Lower lobe of right lung (tissue), 2 donors: ENCODE measurements around the gene MTMR3. TPM values are rescaled to one million over a fixed set of nuclear protein-coding genes. Genes with fewer than 3 reads are reported as not detected.
A peak's percentile ranks its signal among the peaks of the same experiment; 100 is the strongest.

ENCODE experiments used
- ATAC-seq, 2 donors: fragments of 200-7000 bp; cut with Tn5 transposase; one replicate each; pipeline ENCODE4 v1.9.1; 2020 to 2022; ENCODE audit warnings: mild to moderate bottlenecking in 2 of 2, moderate library complexity in 2 of 2
- DNase-seq: peaks from one replicate; pipeline ENCODE4 v3.0.0-alpha.2; 2020
- H3K27ac ChIP-seq: fragments of 200-600 bp; one replicate; pipeline ENCODE4 v1.8.0; 2022
- H3K27me3 ChIP-seq: fragments of 200-600 bp; one replicate; pipeline ENCODE4 v1.8.0; 2022; ENCODE audit warnings: low read depth
- H3K36me3 ChIP-seq: fragments of 200-600 bp; one replicate; pipeline ENCODE4 v1.8.0; 2022; ENCODE audit warnings: mild to moderate bottlenecking
- H3K4me1 ChIP-seq: fragments of 200-600 bp; one replicate; pipeline ENCODE4 v1.8.0; 2022
- H3K4me3 ChIP-seq: fragments of 200-600 bp; one replicate; pipeline ENCODE4 v1.8.0; 2022; ENCODE audit warnings: mild to moderate bottlenecking
- H3K9me3 ChIP-seq: fragments of 200-600 bp; one replicate; pipeline ENCODE4 v1.8.0; 2022
- intact Hi-C: fragments of 100-400 bp; cut with DNase I; formaldehyde crosslinking; loops from one replicate; pipeline ENCODE4 v1.11.0; 2022
- total RNA-seq: library from RNA; stranded (reverse); fragmentation: NEBNext Ultra II Directional; extraction: Animal tissue kit (Norgen Biotek cat#: 25700); gene quantifications from one replicate; pipeline ENCODE4 v1.2.1, GENCODE V29; 2021
- TF ChIP-seq, protein P1 (sequence below): fragments of 200-600 bp; IDR thresholded peaks from one replicate; pipeline ENCODE4 v1.8.0; 2022; ENCODE audit warnings: antibody characterized with exemption, mild to moderate bottlenecking
- donor health status: DM: no; HTN: yes; CAD: no; lungs with severe emphysema.

Gene MTMR3
- total RNA-seq, 1 donor from 2014 or later, result 58.9 TPM

- Histone ChIP-seq H3K27ac (no peak overlapping the region), H3K27me3 (no peaks in the 10 kb centered on the region), H3K9me3 (no peaks in the 10 kb centered on the region), H3K4me1 (peaks cover 25% of the 10 kb centered on the region), H3K36me3 (peaks cover 37% of the 10 kb centered on the region), H3K4me3 (no peak overlapping the region)
- intact Hi-C loops, result no loop called here
- ATAC-seq, result no peak
- DNase-seq, result no peak
- TF ChIP-seq, protein P1, sequence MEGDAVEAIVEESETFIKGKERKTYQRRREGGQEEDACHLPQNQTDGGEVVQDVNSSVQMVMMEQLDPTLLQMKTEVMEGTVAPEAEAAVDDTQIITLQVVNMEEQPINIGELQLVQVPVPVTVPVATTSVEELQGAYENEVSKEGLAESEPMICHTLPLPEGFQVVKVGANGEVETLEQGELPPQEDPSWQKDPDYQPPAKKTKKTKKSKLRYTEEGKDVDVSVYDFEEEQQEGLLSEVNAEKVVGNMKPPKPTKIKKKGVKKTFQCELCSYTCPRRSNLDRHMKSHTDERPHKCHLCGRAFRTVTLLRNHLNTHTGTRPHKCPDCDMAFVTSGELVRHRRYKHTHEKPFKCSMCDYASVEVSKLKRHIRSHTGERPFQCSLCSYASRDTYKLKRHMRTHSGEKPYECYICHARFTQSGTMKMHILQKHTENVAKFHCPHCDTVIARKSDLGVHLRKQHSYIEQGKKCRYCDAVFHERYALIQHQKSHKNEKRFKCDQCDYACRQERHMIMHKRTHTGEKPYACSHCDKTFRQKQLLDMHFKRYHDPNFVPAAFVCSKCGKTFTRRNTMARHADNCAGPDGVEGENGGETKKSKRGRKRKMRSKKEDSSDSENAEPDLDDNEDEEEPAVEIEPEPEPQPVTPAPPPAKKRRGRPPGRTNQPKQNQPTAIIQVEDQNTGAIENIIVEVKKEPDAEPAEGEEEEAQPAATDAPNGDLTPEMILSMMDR, result no peak
Measured at GRCh38 chr22:29977107-29977506, 94.1 kb downstream of the MTMR3 start.

GRCh38 chr22:29979777-29980321 is 96.9 kb downstream of the MTMR3 start:
- TF ChIP-seq, protein P1, result no peak
- ATAC-seq (peak; percentile 69 to 76), DNase-seq (no peak)
- peaks cover 25% of the 10 kb centered on the region for H3K4me1 ChIP-seq
- peaks cover 45% of the 10 kb centered on the region for H3K36me3 ChIP-seq
- H3K4me3 ChIP-seq, result no peak overlapping the region
- no peaks in the 10 kb centered on the region for H3K9me3 ChIP-seq
- H3K27ac ChIP-seq, result no peak overlapping the region
- H3K27me3 ChIP-seq, result no peaks in the 10 kb centered on the region
- intact Hi-C loops, result no loop called here

- Histone ChIP-seq H3K27ac (no peak overlapping the region), H3K4me1 (peaks cover 25% of the 10 kb centered on the region), H3K27me3 (no peaks in the 10 kb centered on the region), H3K4me3 (no peak overlapping the region), H3K9me3 (no peaks in the 10 kb centered on the region), H3K36me3 (peaks cover 54% of the 10 kb centered on the region)
- intact Hi-C loops, result no loop called here
- TF ChIP-seq, protein P1, result no peak
- ATAC-seq (no peak), DNase-seq (no peak)
Measured at GRCh38 chr22:29983296-29983917, 100.4 kb downstream of the MTMR3 start.

- intact Hi-C loops, result no loop called here
- DNase-seq (no peak), ATAC-seq (no peak)
- Histone ChIP-seq H3K9me3 (no peaks in the 10 kb centered on the region), H3K27me3 (no peaks in the 10 kb centered on the region), H3K4me1 (peaks cover 2% of the 10 kb centered on the region), H3K4me3 (no peak overlapping the region), H3K36me3 (peaks cover 45% of the 10 kb centered on the region), H3K27ac (no peak overlapping the region)
- TF ChIP-seq, protein P1, result no peak
Measured at GRCh38 chr22:29985912-29986311, 102.9 kb downstream of the MTMR3 start.

GRCh38 chr22:29987137-29987536 is 104.2 kb downstream of the MTMR3 start:
- intact Hi-C loops, result no loop called here
- Histone ChIP-seq H3K36me3 (peaks cover 50% of the 10 kb centered on the region), H3K4me1 (no peaks in the 10 kb centered on the region), H3K27ac (no peak overlapping the region), H3K27me3 (no peaks in the 10 kb centered on the region), H3K9me3 (no peaks in the 10 kb centered on the region), H3K4me3 (no peak overlapping the region)
- peak; percentile 49 for DNase-seq
- ATAC-seq, result peak; percentile 63 to 86
- TF ChIP-seq, protein P1, result no peak
